Fibroblast of lung (primary cell): Measurements from ENCODE around the gene ACD. TPM values are rescaled to one million over a fixed set of nuclear protein-coding genes. Genes with fewer than 3 reads are reported as not detected.

ENCODE experiments used
- DNase-seq, 2 donors: peaks; one replicate each; pipeline versions ENCODE4 v3.0.0 to v3.0.0-alpha.2; 2010; ENCODE audit warnings: low read depth in 2 of 2
- H2AFZ ChIP-seq: 2 replicates; pipeline ENCODE4 v1.5.1; 2012; ENCODE audit warnings: low read length, control low read depth, inconsistent platforms
- H3K27ac ChIP-seq: 2 replicates; pipeline ENCODE4 v1.5.1; 2011; ENCODE audit warnings: low read length, control low read depth; ENCODE audit not compliant: insufficient read depth
- H3K27me3 ChIP-seq: 2 replicates; pipeline ENCODE4 v1.5.1; 2011; ENCODE audit warnings: mild to moderate bottlenecking, low read length; ENCODE audit not compliant: control insufficient read depth, insufficient read depth
- H3K36me3 ChIP-seq: 2 replicates; pipeline ENCODE4 v1.5.1; 2011; ENCODE audit warnings: low read length; ENCODE audit not compliant: control insufficient read depth, insufficient read depth
- H3K4me1 ChIP-seq: 2 replicates; pipeline ENCODE4 v1.5.1; 2011; ENCODE audit warnings: low read length; ENCODE audit not compliant: control insufficient read depth, insufficient read depth; ENCODE audit errors: extremely low read depth
- H3K4me2 ChIP-seq: 2 replicates; pipeline ENCODE4 v1.5.1; 2011; ENCODE audit warnings: low read length, control low read depth; ENCODE audit not compliant: insufficient read depth; ENCODE audit errors: extremely low read depth
- H3K4me3 ChIP-seq, 4 experiments: fragments of 200-600 bp in 1 of 4; sonication (generic) in 1 of 4; replicated peaks in 1 of 4; 2 replicates each; pipeline ENCODE4 v1.5.1; 2011 to 2016; ENCODE audit warnings: low read length in 4 of 4, low read depth in 3 of 4, mild to moderate bottlenecking in 3 of 4, control low read depth in 2 of 4, inconsistent platforms in 1 of 4, mixed read lengths in 1 of 4; ENCODE audit not compliant: insufficient read depth in 1 of 4; ENCODE audit errors: control extremely low read depth in 1 of 4
- H3K79me2 ChIP-seq: 2 replicates; pipeline ENCODE4 v1.5.1; 2012; ENCODE audit warnings: mild to moderate bottlenecking, low read length, inconsistent platforms; ENCODE audit not compliant: control insufficient read depth, insufficient read depth
- H3K9ac ChIP-seq: 2 replicates; pipeline ENCODE4 v1.5.1; 2011; ENCODE audit warnings: mild to moderate bottlenecking, low read length, control low read depth; ENCODE audit not compliant: insufficient read depth
- H3K9me3 ChIP-seq: 2 replicates; pipeline ENCODE4 v1.5.1; 2012; ENCODE audit warnings: low read depth, low read length; ENCODE audit not compliant: control insufficient read depth, insufficient read depth
- H4K20me1 ChIP-seq: 2 replicates; pipeline ENCODE4 v1.5.1; 2011; ENCODE audit warnings: low read length; ENCODE audit not compliant: control insufficient read depth, insufficient read depth; ENCODE audit errors: extremely low read depth
- EZH2 ChIP-seq: IDR thresholded peaks from 2 replicates; pipeline ENCODE4 v1.5.1; 2012; ENCODE audit warnings: low read length, control low read depth, mild to moderate bottlenecking; ENCODE audit errors: missing control alignments
- polyA plus RNA-seq, 2 donors: library from polyadenylated mRNA; depleted of rRNA in 1 of 2; stranded (reverse) in 1 of 2; unstranded in 1 of 2; fragments of >200 nt; gene quantifications; 2 replicates each; pipeline ENCODE4 v1.2.1, GENCODE V29; 2011 to 2012; ENCODE audit warnings: missing spikeins in 1 of 2
- total RNA-seq: library from RNA; depleted of rRNA; stranded (reverse); fragments of >200 nt; gene quantifications from 2 replicates; pipeline ENCODE4 v1.2.1, GENCODE V29; 2014
- TF ChIP-seq, protein P1 (sequence below), 2 donors: IDR thresholded peaks in 1 of 2; conservative IDR thresholded peaks in 1 of 2; 1 replicate in 1 of 2; 2 replicates in 1 of 2; pipeline ENCODE4 v1.5.1; 2011 to 2012; ENCODE audit warnings: low read length in 2 of 2, control low read depth in 1 of 2, inconsistent platforms in 1 of 2, low read depth in 1 of 2, mild to moderate bottlenecking in 1 of 2

Gene ACD
- total and polyA plus RNA-seq, 2 donors (not counting 1 experiment from before 2014, with no cell fraction given) = 7.9 to 9.2 TPM

DNA sequence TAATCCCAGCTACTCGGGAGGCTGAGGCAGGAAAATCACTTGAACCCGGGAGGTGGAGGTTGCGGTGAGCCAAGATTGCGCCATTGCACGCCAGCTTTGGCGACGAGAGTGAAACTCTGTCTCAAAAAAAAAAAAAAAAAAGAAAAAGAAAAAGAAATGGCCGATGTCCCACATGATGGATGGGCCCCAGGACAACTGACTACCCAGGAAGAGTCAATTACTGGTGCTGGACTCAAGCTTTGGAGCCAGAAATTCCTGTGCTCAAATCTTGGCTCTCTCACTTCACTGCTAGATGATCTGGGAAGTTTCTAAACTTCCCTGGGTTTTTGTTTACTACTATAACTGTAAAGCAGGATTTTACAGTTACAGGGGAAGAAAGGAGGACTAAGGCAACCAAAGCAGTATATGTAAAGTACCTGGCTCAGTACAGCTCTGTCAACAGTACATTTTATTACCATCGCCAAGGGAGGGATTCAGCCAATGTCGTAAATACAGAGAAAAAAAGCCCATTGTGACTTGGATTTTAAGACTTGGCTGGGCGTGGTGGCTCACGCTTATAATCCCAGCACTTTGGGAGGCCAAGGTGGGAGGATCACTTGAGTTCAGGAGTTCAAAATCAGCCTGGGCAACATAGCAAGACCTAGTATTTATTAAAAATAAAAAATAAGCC, 18.4 kb upstream of the ACD start:
- Histone ChIP-seq H3K27me3 (no peaks in the 10 kb centered on the region), H4K20me1 (no peaks in the 10 kb centered on the region), H3K9me3 (no peaks in the 10 kb centered on the region), H3K4me2 (no peak overlapping the region), H3K4me1 (peaks cover 2% of the 10 kb centered on the region), H3K27ac (no peak overlapping the region), H3K9ac (no peak overlapping the region), H3K4me3 (no peak overlapping the region), H3K36me3 (peaks cover 2% of the 10 kb centered on the region), H3K79me2 (no peaks in the 10 kb centered on the region), H2AFZ (no peak overlapping the region)
- TF ChIP-seq, protein P1, sequence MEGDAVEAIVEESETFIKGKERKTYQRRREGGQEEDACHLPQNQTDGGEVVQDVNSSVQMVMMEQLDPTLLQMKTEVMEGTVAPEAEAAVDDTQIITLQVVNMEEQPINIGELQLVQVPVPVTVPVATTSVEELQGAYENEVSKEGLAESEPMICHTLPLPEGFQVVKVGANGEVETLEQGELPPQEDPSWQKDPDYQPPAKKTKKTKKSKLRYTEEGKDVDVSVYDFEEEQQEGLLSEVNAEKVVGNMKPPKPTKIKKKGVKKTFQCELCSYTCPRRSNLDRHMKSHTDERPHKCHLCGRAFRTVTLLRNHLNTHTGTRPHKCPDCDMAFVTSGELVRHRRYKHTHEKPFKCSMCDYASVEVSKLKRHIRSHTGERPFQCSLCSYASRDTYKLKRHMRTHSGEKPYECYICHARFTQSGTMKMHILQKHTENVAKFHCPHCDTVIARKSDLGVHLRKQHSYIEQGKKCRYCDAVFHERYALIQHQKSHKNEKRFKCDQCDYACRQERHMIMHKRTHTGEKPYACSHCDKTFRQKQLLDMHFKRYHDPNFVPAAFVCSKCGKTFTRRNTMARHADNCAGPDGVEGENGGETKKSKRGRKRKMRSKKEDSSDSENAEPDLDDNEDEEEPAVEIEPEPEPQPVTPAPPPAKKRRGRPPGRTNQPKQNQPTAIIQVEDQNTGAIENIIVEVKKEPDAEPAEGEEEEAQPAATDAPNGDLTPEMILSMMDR (conservative IDR thresholded peaks at IDR 0.05 in 1 of 2, IDR thresholded peaks at IDR 0.05 in 1 of 2; ENCODE audit: low read depth in 1 of 2, low read length in 2 of 2) = no peak
- no peak for TF ChIP-seq EZH2
- DNase-seq = no peak

DNA sequence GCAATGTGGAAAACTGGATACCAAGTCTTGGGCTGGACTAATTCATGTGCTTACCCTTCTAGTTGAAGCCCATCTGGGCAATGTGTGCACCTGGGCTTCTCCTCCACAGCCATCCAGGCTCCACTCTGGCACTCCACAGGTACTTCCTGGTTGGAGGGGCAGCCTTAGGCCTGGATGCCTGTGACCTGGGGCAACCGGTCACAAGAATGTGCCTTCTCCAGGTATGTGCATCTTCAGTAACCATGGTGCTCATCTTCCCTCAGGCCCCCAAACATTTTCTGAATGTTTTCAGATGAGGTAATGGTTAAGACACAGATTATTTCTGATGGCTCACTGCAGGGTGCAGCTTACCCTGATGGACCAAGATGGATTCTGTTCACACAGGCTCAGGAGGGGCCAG, 17.7 kb upstream of the ACD start:
- no peak for DNase-seq
- H3K36me3 ChIP-seq = peaks cover 2% of the 10 kb centered on the region
- H2AFZ ChIP-seq = no peak overlapping the region
- H3K4me2 ChIP-seq = no peak overlapping the region
- no peaks in the 10 kb centered on the region for H3K9me3 ChIP-seq
- no peaks in the 10 kb centered on the region for H3K27me3 ChIP-seq
- H3K9ac ChIP-seq = no peak overlapping the region
- no peak for TF ChIP-seq EZH2
- TF ChIP-seq, protein P1 (conservative IDR thresholded peaks at IDR 0.05 in 1 of 2, IDR thresholded peaks at IDR 0.05 in 1 of 2; ENCODE audit: low read depth in 1 of 2, low read length in 2 of 2) = no peak
- no peak overlapping the region for H3K27ac ChIP-seq
- H3K79me2 ChIP-seq = no peaks in the 10 kb centered on the region
- peaks cover 4% of the 10 kb centered on the region for H3K4me1 ChIP-seq
- no peak overlapping the region for H3K4me3 ChIP-seq
- H4K20me1 ChIP-seq = no peaks in the 10 kb centered on the region

DNA sequence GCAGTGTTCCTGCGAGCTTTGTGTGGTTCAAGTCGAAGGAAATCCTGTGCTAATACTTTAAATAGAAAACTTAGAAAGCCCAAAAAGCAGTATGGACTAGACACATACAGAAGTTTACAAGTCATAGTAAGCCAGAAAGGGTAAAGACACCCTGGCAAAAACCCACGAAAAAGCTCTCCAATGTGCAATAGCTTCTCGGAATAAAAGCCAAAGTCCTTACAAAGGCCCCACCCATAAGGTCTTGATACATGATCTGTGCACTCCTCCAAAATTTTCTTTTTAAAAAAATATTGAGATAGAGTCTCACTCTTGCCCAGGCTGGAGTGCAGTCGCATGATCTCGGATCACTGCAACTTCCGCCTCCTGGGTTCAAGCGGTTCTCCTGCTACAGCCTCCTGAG, 16.9 kb upstream of the ACD start:
- Histone ChIP-seq H3K9me3 (no peaks in the 10 kb centered on the region), H3K27ac (no peak overlapping the region), H3K9ac (no peak overlapping the region), H3K36me3 (peaks cover 2% of the 10 kb centered on the region), H3K4me3 (no peak overlapping the region), H3K27me3 (no peaks in the 10 kb centered on the region), H3K4me2 (no peak overlapping the region), H3K4me1 (peaks cover 4% of the 10 kb centered on the region), H4K20me1 (no peaks in the 10 kb centered on the region), H3K79me2 (no peaks in the 10 kb centered on the region), H2AFZ (no peak overlapping the region)
- no peak for DNase-seq
- no peak for TF ChIP-seq EZH2
- TF ChIP-seq, protein P1 (conservative IDR thresholded peaks at IDR 0.05 in 1 of 2, IDR thresholded peaks at IDR 0.05 in 1 of 2; ENCODE audit: low read depth in 1 of 2, low read length in 2 of 2) = no peak
